H9 (cell line): ENCODE data around the gene MYH16. TPM values are rescaled to one million over a fixed set of nuclear protein-coding genes. Genes with fewer than 3 reads are reported as not detected.

ENCODE experiments used
- DNase-seq: peaks from one replicate; pipeline ENCODE4 v3.0.0-alpha.2; 2017
- H2AFZ ChIP-seq: one replicate; pipeline ENCODE4 v1.6.1; 2013; ENCODE audit warnings: mild to moderate bottlenecking, low read length, control low read depth, moderate library complexity
- H2AK5ac ChIP-seq: 2 replicates; pipeline ENCODE4 v1.6.1; 2013; ENCODE audit warnings: low read length, control low read depth, mixed read lengths; ENCODE audit not compliant: insufficient read length
- H2BK120ac ChIP-seq: one replicate; pipeline ENCODE4 v1.6.1; 2013; ENCODE audit warnings: low read depth, mild to moderate bottlenecking, low read length, control low read depth, inconsistent platforms; ENCODE audit not compliant: poor library complexity, severe bottlenecking
- H2BK12ac ChIP-seq: 2 replicates; pipeline ENCODE4 v1.6.1; 2013; ENCODE audit warnings: low read length, control low read depth, mixed read lengths, low read depth; ENCODE audit not compliant: insufficient read length
- H2BK15ac ChIP-seq: 2 replicates; pipeline ENCODE4 v1.6.1; 2013; ENCODE audit warnings: low read depth, low read length, control low read depth
- H2BK20ac ChIP-seq: one replicate; pipeline ENCODE4 v1.6.1; 2013; ENCODE audit warnings: low read depth, mild to moderate bottlenecking, low read length, control low read depth, inconsistent platforms; ENCODE audit not compliant: poor library complexity, severe bottlenecking
- H2BK5ac ChIP-seq: 2 replicates; pipeline ENCODE4 v1.6.1; 2013; ENCODE audit warnings: low read length, control low read depth, mixed read lengths; ENCODE audit not compliant: insufficient read length
- H3K14ac ChIP-seq: 2 replicates; pipeline ENCODE4 v1.6.1; 2013; ENCODE audit warnings: low read length, control low read depth; ENCODE audit not compliant: insufficient read depth
- H3K18ac ChIP-seq: 2 replicates; pipeline ENCODE4 v1.6.1; 2013; ENCODE audit warnings: low read depth, mild to moderate bottlenecking, mixed read lengths, low read length, control low read depth; ENCODE audit not compliant: insufficient read length
- H3K23ac ChIP-seq: 2 replicates; pipeline ENCODE4 v1.6.1; 2013; ENCODE audit warnings: low read length, control low read depth, mixed read lengths, low read depth; ENCODE audit not compliant: insufficient read length
- H3K23me2 ChIP-seq: 2 replicates; pipeline ENCODE4 v1.6.1; 2013; ENCODE audit warnings: low read depth, mild to moderate bottlenecking, mixed read lengths, low read length, control low read depth; ENCODE audit not compliant: insufficient read length, poor library complexity, severe bottlenecking
- H3K27ac ChIP-seq: 2 replicates; pipeline ENCODE4 v1.5.1; 2013; ENCODE audit warnings: low read length, control low read depth, mixed read lengths, low read depth; ENCODE audit not compliant: insufficient read length
- H3K27me3 ChIP-seq: 2 replicates; pipeline ENCODE4 v1.6.1; 2013; ENCODE audit warnings: low read length, control low read depth, inconsistent platforms; ENCODE audit not compliant: insufficient read depth
- H3K4ac ChIP-seq: 2 replicates; pipeline ENCODE4 v1.6.1; 2013; ENCODE audit warnings: low read depth, mild to moderate bottlenecking, control low read depth, inconsistent platforms, low read length, moderate library complexity
- H3K4me1 ChIP-seq: 2 replicates; pipeline ENCODE4 v1.6.1; 2013; ENCODE audit warnings: low read length, control low read depth, inconsistent platforms; ENCODE audit not compliant: insufficient read depth
- H3K4me2 ChIP-seq: 2 replicates; pipeline ENCODE4 v1.6.1; 2013; ENCODE audit warnings: low read length, control low read depth, mixed read lengths; ENCODE audit not compliant: insufficient read length, insufficient read depth
- H3K56ac ChIP-seq: 2 replicates; pipeline ENCODE4 v1.6.1; 2013; ENCODE audit warnings: low read depth, mild to moderate bottlenecking, mixed read lengths, low read length, control low read depth; ENCODE audit not compliant: insufficient read length
- H3K79me1 ChIP-seq: 2 replicates; pipeline ENCODE4 v1.6.1; 2013; ENCODE audit warnings: low read depth, mild to moderate bottlenecking, moderate library complexity, low read length, control low read depth, inconsistent platforms; ENCODE audit not compliant: insufficient read depth, poor library complexity, severe bottlenecking
- H3K79me2 ChIP-seq: 2 replicates; pipeline ENCODE4 v1.6.1; 2013; ENCODE audit warnings: low read length, control low read depth, inconsistent platforms; ENCODE audit not compliant: insufficient read depth
- H3K9ac ChIP-seq: 2 replicates; pipeline ENCODE4 v1.6.1; 2013; ENCODE audit warnings: low read length, control low read depth, mixed read lengths; ENCODE audit not compliant: insufficient read length; ENCODE audit errors: extremely low read depth
- H3K9me3 ChIP-seq: one replicate; pipeline ENCODE4 v1.6.1; 2013; ENCODE audit warnings: low read depth, low read length, inconsistent platforms; ENCODE audit not compliant: control insufficient read depth
- H3T11ph ChIP-seq: one replicate; pipeline ENCODE4 v1.6.1; 2013; ENCODE audit warnings: mild to moderate bottlenecking, low read length, control low read depth, inconsistent platforms
- H4K20me1 ChIP-seq: one replicate; pipeline ENCODE4 v1.6.1; 2013; ENCODE audit not compliant: control insufficient read depth, insufficient read length, insufficient read depth
- H4K5ac ChIP-seq: 2 replicates; pipeline ENCODE4 v1.6.1; 2013; ENCODE audit warnings: low read depth, mild to moderate bottlenecking, mixed read lengths, low read length, control low read depth; ENCODE audit not compliant: insufficient read length
- H4K8ac ChIP-seq: replicated peaks from 2 replicates; pipeline ENCODE4 v1.6.1; 2013; ENCODE audit warnings: low read length, control low read depth, mixed read lengths, low read depth; ENCODE audit not compliant: insufficient read length
- H4K91ac ChIP-seq: 2 replicates; pipeline ENCODE4 v1.6.1; 2013; ENCODE audit warnings: low read depth, mild to moderate bottlenecking, moderate library complexity, mixed read lengths, low read length, control low read depth; ENCODE audit not compliant: insufficient read length
- H3K27ac Mint-ChIP-seq, 3 experiments: 2 replicates in 2 of 3; 3 replicates in 1 of 3; pipeline ENCODE4 v1.8.0; 2020 to 2021; ENCODE audit warnings: mixed read lengths in 3 of 3, mild to moderate bottlenecking in 1 of 3, moderate library complexity in 1 of 3
- H3K27me3 Mint-ChIP-seq: 2 replicates; pipeline ENCODE4 v1.8.0; 2021; ENCODE audit warnings: low read depth, mild to moderate bottlenecking, moderate library complexity, mixed read lengths
- H3K36me3 Mint-ChIP-seq, 3 experiments: 2 replicates in 2 of 3; 3 replicates in 1 of 3; pipeline ENCODE4 v1.8.0; 2020 to 2021; ENCODE audit warnings: low read depth in 3 of 3, mixed read lengths in 3 of 3; ENCODE audit not compliant: insufficient read depth in 1 of 3
- H3K4me1 Mint-ChIP-seq, 2 experiments: 2 replicates each; pipeline ENCODE4 v1.8.0; 2020; ENCODE audit warnings: mixed read lengths in 2 of 2
- H3K4me3 Mint-ChIP-seq, 2 experiments: 2 replicates in 1 of 2; 3 replicates in 1 of 2; pipeline ENCODE4 v1.8.0; 2020 to 2021; ENCODE audit warnings: mild to moderate bottlenecking in 2 of 2, mixed read lengths in 2 of 2, moderate library complexity in 1 of 2
- H3K9me3 Mint-ChIP-seq, 2 experiments: 2 replicates in 1 of 2; 3 replicates in 1 of 2; pipeline ENCODE4 v1.8.0; 2020; ENCODE audit warnings: mild to moderate bottlenecking in 2 of 2, mixed read lengths in 2 of 2, moderate library complexity in 1 of 2
- WGBS: extraction: QIAGEN DNeasy Blood & Tissue Kit; methylation state at CpG from one replicate; pipeline ENCODE4 v1.1.7; 2013; ENCODE audit warnings: missing lambda C conversion rate, low lambda C conversion rate, mixed read lengths; ENCODE audit not compliant: insufficient read length; ENCODE audit errors: extremely low coverage; 5-methylcytosine and 5-hydroxymethylcytosine counted together
- total RNA-seq: library from RNA; stranded (reverse); gene quantifications from 2 replicates; pipeline ENCODE4 v1.2.1, GENCODE V29; 2021
- TF ChIP-seq, protein P1 (sequence below): fragments of 200-600 bp; sonication (generic); conservative IDR thresholded peaks from 3 replicates; pipeline ENCODE4 v1.8.0; 2021; ENCODE audit warnings: antibody characterized with exemption, mild to moderate bottlenecking

Gene MYH16
- total RNA-seq, 1 experiment from 2014 or later = not detected

DNA sequence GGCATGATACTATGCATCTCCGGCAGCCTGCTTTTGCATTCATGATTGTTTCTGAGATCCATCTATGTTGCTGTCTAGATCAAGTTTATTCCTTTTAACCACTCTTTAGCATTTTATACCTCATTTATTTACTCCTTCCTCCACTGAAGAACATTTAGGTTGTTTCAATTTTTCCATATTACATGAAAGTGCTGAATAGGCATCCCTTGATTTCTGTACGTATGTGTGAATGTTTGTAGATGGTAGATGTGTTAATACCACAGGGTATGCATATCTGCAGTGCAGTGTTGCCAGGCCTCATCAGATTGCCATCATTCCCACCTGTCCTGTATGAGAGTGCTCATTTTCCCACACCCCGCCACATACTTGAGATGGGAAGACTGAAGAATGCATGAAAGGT lies 67.0 kb downstream of the MYH16 start:
- H3K4me3 Mint-ChIP-seq = no peak overlapping the region
- no peak overlapping the region for H2AK5ac ChIP-seq
- H2BK5ac ChIP-seq = no peak overlapping the region
- no peak overlapping the region for H2BK120ac ChIP-seq
- H3K23ac ChIP-seq = no peak overlapping the region
- no peaks in the 10 kb centered on the region for H3K23me2 ChIP-seq
- TF ChIP-seq, protein P1, sequence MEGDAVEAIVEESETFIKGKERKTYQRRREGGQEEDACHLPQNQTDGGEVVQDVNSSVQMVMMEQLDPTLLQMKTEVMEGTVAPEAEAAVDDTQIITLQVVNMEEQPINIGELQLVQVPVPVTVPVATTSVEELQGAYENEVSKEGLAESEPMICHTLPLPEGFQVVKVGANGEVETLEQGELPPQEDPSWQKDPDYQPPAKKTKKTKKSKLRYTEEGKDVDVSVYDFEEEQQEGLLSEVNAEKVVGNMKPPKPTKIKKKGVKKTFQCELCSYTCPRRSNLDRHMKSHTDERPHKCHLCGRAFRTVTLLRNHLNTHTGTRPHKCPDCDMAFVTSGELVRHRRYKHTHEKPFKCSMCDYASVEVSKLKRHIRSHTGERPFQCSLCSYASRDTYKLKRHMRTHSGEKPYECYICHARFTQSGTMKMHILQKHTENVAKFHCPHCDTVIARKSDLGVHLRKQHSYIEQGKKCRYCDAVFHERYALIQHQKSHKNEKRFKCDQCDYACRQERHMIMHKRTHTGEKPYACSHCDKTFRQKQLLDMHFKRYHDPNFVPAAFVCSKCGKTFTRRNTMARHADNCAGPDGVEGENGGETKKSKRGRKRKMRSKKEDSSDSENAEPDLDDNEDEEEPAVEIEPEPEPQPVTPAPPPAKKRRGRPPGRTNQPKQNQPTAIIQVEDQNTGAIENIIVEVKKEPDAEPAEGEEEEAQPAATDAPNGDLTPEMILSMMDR = no peak
- no peak overlapping the region for H3K56ac ChIP-seq
- H4K5ac ChIP-seq = no peak overlapping the region
- peaks cover 19 to 70% (median 53%) of the 10 kb centered on the region in 3 experiments; a peak in 6 of 7 replicates for H3K36me3 Mint-ChIP-seq
- H3K4me1 Mint-ChIP-seq = no peaks in the 10 kb centered on the region
- H3K4me1 ChIP-seq = no peaks in the 10 kb centered on the region
- H3K4ac ChIP-seq = no peak overlapping the region
- WGBS = no CpG with 5 or more reads among the region's 3 CpGs
- no peak overlapping the region for H3K18ac ChIP-seq
- H2AFZ ChIP-seq = no peak overlapping the region
- H3T11ph ChIP-seq = no peak overlapping the region
- no peaks in the 10 kb centered on the region for H4K20me1 ChIP-seq
- no peak overlapping the region for H2BK15ac ChIP-seq
- no peak overlapping the region for H3K14ac ChIP-seq
- no peaks in the 10 kb centered on the region for H3K79me1 ChIP-seq
- H4K8ac ChIP-seq = no peak overlapping the region
- H3K9me3 ChIP-seq = no peaks in the 10 kb centered on the region
- DNase-seq = no peak
- H2BK20ac ChIP-seq = no peak overlapping the region
- H3K27me3 ChIP-seq = no peaks in the 10 kb centered on the region
- no peak overlapping the region for H3K27ac ChIP-seq
- H3K9ac ChIP-seq = no peak overlapping the region
- no peaks in the 10 kb centered on the region for H3K79me2 ChIP-seq
- no peak overlapping the region for H4K91ac ChIP-seq
- no peaks in the 10 kb centered on the region for H3K9me3 Mint-ChIP-seq
- no peak overlapping the region for H3K27ac Mint-ChIP-seq
- no peaks in the 10 kb centered on the region for H3K27me3 Mint-ChIP-seq
- H3K4me2 ChIP-seq = no peak overlapping the region
- no peak overlapping the region for H2BK12ac ChIP-seq
